NCI-H226 (cell line): ENCODE data around the gene ZNF580.

Experiments
- DNase-seq: peaks from one replicate; pipeline ENCODE4 v3.0.0-alpha.2; 2015

Gene ZNF580

GRCh38 chr19:55606471-55606787 is 34.4 kb upstream of the ZNF580 start:
- no peak for DNase-seq

- DNase-seq: no peak
Measured at GRCh38 chr19:55606817-55607216, 34.0 kb upstream of the ZNF580 start.

DNA sequence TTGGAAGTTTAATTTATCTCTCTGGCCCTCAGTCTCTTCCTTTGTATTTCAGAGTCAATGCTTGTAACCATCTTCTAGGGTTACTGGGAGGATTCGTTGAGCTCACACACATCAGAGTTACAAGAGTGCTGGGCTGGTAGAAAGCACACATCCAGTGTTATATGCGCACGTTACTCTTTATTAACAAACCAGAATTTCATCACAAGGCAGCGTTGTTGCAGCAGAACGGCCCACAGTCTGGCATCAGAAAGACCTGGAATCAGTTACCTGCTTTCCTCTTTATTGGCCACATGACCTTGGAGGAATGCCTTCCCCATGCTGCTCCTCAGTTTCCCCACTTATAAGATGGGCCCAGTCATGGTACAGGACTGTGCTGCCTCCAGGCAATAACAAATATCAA is 31.5 kb upstream of the ZNF580 start:
- DNase-seq: no peak

- no peak for DNase-seq
Measured at GRCh38 chr19:55611300-55611982, 29.4 kb upstream of the ZNF580 start.

GRCh38 chr19:55611983-55612645 is 28.7 kb upstream of the ZNF580 start:
- DNase-seq: no peak

- DNase-seq: no peak
Measured at GRCh38 chr19:55613396-55613795, 27.4 kb upstream of the ZNF580 start.

DNA sequence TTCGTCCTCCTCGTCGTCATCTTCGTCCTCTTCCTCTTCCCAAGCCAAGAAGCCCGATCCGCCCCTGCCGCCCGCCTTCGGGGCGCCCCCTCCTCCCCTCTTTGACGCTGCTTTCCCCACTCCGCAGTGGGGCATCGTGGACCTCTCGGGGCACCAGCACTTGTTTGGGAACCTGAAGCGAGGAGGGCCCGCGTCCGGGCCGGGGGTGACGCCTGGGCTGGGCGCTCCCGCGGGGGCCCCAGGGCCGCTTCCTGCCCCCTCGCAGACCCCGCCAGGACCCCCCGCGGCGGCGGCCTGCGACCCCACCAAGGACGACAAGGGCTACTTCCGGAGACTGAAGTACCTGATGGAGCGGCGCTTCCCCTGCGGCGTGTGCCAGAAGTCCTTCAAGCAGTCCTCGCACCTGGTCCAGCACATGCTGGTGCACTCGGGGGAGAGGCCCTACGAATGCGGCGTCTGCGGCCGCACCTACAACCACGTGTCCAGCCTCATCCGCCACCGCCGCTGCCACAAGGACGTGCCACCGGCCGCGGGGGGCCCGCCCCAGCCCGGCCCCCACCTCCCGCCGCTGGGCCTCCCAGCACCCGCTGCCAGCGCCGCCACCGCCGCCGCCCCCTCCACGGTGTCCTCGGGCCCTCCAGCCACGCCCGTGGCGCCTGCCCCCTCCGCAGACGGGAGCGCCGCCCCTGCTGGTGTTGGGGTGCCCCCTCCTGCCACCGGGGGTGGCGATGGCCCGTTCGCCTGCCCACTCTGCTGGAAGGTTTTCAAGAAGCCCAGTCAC is 26.7 kb upstream of the ZNF580 start:
- DNase-seq: no peak

DNA sequence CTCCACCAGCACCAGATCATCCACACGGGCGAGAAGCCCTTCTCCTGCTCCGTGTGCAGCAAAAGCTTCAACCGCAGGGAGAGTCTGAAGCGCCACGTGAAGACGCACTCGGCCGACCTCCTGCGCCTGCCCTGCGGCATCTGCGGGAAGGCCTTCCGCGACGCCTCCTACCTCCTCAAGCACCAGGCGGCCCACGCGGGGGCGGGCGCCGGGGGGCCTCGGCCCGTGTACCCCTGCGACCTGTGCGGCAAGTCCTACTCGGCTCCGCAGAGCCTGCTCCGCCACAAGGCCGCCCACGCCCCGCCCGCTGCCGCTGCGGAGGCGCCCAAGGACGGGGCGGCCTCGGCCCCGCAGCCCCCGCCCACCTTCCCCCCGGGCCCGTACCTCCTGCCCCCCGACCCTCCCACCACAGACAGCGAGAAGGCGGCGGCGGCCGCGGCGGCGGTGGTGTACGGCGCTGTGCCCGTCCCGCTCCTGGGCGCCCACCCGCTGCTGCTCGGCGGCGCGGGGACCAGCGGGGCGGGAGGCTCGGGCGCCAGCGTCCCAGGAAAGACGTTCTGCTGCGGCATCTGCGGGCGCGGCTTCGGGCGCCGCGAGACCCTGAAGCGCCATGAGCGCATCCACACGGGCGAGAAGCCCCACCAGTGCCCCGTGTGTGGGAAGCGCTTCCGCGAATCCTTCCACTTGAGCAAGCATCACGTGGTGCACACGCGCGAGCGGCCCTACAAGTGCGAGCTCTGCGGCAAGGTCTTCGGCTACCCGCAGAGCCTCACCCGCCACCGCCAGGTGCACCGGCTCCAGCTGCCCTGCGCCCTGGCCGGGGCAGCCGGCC is 25.9 kb upstream of the ZNF580 start:
- DNase-seq: no peak

DNA sequence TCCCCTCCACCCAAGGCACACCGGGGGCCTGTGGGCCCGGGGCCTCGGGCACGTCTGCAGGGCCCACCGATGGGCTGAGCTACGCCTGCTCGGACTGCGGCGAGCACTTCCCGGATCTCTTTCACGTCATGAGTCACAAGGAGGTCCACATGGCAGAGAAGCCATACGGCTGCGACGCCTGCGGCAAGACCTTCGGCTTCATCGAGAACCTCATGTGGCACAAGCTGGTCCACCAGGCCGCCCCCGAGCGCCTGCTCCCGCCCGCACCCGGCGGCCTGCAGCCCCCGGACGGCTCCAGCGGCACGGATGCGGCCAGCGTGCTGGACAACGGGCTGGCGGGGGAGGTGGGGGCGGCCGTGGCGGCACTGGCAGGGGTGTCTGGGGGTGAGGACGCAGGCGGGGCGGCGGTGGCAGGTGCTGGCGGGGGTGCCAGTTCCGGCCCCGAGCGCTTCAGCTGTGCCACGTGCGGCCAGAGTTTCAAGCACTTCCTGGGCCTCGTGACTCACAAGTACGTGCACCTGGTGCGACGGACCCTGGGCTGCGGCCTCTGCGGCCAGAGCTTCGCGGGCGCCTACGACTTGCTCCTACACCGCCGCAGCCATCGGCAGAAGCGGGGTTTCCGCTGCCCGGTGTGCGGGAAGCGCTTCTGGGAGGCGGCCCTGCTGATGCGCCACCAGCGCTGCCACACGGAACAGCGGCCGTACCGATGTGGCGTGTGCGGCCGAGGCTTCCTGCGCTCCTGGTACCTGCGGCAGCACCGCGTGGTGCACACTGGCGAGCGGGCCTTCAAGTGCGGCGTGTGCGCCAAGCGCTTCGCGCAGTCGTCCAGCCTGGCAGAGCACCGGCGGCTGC is 25.0 kb upstream of the ZNF580 start:
- DNase-seq: no peak

DNA sequence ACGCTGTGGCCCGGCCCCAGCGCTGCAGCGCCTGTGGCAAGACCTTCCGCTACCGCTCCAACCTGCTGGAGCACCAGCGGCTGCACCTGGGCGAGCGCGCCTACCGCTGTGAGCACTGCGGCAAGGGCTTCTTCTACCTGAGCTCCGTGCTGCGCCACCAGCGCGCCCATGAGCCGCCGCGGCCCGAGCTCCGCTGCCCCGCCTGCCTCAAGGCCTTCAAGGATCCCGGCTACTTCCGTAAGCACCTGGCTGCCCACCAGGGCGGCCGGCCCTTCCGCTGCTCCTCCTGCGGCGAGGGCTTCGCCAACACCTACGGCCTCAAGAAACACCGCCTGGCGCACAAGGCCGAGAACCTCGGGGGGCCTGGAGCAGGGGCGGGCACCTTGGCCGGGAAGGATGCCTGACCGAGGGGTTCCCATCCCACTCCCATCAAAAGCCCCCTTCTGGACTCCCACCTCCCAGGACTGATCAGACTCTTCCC is 24.4 kb upstream of the ZNF580 start:
- DNase-seq: no peak

- no peak for DNase-seq
Measured at GRCh38 chr19:55617426-55617825, 23.4 kb upstream of the ZNF580 start.

DNA sequence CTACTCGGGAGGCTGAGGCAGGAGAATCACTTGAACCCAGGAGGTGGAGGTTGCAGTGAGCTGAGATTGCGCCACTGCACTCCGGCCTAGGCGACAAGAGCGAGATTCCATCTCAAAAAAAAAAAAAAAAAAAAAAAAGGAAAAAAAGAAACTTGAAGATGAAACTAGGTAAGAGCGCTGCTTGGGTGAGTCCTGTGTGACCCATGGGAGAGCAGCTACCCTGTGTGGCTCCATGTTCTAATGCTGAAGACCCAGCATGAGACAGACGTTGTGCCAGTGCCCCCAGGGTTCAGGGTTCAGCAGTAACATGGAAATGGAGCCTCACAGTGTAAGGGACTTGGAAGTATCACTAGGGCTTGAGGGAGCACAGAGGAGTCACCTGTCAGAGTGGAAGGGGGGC is 22.4 kb upstream of the ZNF580 start:
- no peak for DNase-seq

GRCh38 chr19:55619286-55619685 is 21.5 kb upstream of the ZNF580 start:
- DNase-seq: no peak

DNA sequence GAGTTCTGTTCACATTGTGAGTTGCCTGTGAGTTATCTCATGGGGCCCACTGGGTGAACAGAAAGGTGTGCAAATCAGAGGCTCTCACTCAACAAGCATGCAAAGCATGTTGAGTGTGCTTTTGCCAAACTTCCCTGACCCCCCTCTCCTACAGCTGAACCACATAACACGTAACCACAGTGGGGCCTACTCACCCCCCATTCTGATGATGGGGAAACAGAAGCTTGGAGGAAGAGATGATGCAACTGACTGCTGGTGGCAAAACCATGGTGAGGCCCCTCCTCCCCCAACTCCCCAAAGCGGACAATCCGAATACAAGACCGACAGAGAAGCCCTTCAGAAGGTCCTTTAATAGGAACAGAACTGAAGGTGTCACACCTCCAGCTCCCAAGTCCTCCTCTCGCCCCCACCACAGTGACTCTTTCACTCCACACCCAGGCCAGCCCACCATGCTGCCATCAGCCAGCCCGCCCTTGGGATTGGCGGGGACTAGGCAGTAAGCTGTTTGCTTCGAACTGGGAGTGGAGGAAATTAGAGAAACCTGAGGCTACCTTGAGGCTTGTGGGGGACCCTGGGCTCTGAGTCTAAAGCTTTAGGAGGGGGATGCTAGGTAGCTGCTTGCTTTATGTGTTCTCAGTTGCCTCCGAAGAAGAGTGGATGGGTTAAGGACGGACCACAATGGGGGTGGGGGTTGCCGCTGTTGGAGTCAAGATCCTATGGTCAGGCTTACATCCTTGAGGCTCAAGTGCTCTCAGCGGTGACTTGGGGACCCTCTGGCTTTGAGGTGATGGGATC is 20.2 kb upstream of the ZNF580 start:
- DNase-seq: no peak

DNA sequence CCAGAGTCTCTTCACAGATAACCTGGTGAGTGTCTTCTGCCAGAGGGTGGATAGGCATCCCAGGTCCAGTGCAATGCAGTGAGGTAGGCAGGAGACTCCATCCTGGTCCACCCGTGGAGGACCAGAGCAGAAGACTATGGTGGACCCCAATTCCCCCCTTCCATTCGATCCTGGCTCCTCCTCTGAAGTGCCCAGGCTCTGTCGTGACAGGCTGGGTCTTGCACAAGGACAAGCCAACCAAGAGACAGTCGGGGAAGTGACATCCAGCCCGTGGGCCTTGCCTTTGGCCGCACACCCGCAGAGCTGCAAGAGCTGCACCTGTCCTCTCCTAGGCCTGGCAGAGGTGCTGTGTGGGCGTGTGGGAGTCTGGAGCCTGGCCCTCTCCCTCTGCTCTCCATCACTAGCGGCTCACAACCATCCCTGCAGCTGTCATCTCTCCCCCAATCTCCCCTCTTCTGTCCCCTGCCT is 19.6 kb upstream of the ZNF580 start:
- no peak for DNase-seq

DNA sequence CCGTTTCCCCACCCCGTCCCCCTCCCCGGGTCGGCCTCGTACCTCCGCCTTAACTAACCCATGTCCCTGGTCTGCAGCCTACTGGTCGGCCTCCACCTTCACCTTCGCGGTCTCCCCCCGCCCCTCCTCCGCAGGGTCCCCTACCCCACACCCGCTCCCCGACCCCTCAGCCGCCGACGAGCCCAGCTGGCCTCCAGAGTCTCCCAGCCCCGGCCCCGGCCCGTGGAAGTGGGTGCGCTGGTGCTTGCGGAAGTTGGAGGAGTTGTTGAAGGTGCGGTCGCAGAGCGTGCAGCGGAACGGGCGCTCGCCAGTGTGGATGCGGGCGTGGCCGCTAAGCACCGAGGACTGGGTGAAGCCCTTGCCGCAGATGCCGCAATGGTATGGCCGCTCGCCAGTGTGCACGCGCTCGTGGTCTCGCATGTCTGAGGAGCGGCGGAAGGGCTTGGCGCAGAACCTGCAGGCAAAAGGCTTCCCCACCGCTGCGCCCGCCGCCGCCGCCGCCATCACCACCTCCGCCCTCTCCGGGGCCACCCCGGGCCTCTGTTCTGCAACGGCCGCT is 19.1 kb upstream of the ZNF580 start:
- no peak for DNase-seq

- DNase-seq: no peak
Measured at GRCh38 chr19:55622242-55622969, 18.4 kb upstream of the ZNF580 start.

DNA sequence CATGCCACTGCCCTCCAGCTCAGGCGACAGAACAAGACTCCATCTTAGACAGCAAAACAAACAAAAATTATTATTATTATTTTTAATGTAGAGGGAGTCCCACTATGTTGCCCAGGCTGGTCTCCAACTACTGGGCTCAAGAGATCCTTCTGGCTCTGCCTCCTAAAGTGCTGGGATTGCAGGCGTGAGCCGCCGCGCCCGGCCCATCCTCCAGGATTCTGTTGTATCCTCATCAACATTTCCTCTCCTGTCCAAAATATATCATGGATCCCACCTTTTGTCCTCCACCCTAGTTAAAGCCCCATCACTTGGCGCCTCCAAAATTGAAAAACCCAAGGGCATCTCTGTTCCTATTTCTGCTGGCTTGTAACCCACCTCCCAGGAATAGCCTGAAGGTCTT is 17.7 kb upstream of the ZNF580 start:
- DNase-seq: no peak

DNA sequence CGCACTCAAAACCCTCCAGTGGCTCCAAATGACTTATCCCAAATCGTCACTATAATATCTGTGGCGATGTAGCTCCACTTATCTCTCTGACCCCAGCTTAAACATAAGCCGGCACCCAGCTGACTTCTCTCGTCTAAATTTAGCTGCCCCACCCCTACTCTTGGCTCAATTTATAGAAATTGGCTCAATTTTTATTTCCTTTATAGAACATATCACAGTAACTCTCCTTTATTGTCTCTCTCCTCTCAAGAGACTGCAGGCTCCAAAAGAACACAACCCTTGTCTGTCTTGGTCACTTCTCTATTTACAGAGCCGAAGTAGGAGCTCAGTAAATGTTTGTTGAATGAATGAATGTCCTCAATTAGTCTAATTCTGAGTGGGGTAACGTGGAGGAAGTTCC is 17.2 kb upstream of the ZNF580 start:
- DNase-seq: no peak
